ENCODE measurements around the gene FIGLA.

The FIGLA gene

DNA sequence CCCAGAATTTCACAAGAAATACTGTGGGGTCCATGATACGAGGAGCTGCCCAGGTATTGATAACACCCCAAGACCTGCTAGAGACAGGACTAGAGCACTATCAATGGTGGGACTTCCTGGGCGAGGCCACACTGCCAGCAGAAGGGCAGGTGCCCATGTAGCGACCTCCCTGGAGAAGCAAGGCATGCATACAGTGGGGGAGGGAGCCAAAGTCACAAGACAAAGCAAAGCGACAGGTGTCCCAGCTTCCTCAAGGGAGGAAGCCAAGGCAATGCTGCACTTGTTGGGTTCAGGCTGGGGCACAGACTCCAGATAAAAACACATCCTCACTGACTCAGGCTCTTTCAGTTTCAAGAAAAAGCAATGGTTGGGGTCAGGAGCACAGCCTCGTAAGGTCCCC is 37.7 kb upstream of the FIGLA start:
- Histone ChIP-seq H3K36me3 (ENCODE audit: control insufficient read depth, insufficient read depth, low read length) (no peaks in the 10 kb centered on the region), H3K9ac (ENCODE audit: low read length) (no peak overlapping the region), H3K4me3 (ENCODE audit: low read length) (no peak overlapping the region), H3K4me1 (ENCODE audit: control insufficient read depth, insufficient read depth, low read length) (no peaks in the 10 kb centered on the region), H3K9me3 (ENCODE audit: control insufficient read depth, low read length) (no peaks in the 10 kb centered on the region), H3K27me3 (ENCODE audit: control insufficient read depth, insufficient read depth, low read length) (no peaks in the 10 kb centered on the region)

DNA sequence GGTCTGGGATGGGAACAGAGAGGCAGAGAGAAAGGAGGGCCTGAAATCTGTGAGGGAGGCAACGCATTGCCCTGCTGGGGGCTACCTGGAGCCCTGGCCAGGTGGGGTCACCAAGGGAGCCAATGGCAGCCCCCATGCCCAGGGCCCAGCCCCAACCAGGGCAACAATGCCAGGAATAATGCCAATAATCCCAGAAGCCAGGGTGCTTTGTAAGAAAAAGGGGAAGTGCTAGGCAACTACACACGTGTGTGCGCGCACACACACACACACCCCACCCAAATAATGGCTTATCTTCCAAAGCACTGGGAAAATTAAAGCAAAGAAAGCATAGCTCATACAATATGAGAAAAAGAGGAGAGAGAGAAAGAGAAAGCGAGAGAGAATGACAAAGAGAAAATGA is 36.9 kb upstream of the FIGLA start:
- Histone ChIP-seq H3K4me1 (ENCODE audit: control insufficient read depth, insufficient read depth, low read length) (no peaks in the 10 kb centered on the region), H3K36me3 (ENCODE audit: control insufficient read depth, insufficient read depth, low read length) (no peaks in the 10 kb centered on the region), H3K4me3 (ENCODE audit: low read length) (no peak overlapping the region), H3K27me3 (ENCODE audit: control insufficient read depth, insufficient read depth, low read length) (no peaks in the 10 kb centered on the region), H3K9ac (ENCODE audit: low read length) (no peak overlapping the region), H3K9me3 (ENCODE audit: control insufficient read depth, low read length) (no peaks in the 10 kb centered on the region)

DNA sequence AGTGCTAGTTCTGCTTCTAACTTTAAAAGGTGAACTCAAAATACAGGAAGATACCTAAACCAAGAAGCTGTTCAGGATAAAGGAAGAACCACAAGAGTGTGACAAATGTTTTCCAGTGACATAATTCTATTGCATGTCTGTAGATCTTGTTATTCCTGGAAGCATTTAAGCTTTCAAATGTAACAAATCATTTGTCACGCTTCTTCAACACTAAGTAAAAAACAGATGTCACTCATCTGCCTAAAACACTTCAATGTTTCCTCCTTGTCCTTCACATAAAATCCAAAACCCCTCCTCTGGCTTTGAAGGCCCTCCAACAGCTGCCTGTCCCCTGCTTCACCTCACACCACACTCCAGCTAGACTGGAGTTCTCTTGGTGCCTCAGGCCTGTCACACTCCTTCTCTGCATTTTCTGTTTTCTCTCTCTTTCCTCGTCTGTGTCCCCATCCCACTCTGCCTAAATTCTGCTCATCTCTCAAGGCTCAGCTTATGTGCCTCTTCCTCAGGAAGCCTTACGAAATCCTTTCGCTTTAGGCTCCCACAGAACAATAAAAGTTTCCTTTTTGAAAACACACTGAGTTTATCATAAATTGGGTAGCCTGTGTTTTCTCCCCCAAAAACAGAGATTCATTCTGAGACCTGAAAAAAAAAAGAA is 36.4 kb upstream of the FIGLA start:
- Histone ChIP-seq H3K4me3 (ENCODE audit: low read length) (no peak overlapping the region), H3K36me3 (ENCODE audit: control insufficient read depth, insufficient read depth, low read length) (no peaks in the 10 kb centered on the region), H3K4me1 (ENCODE audit: control insufficient read depth, insufficient read depth, low read length) (no peaks in the 10 kb centered on the region), H3K27me3 (ENCODE audit: control insufficient read depth, insufficient read depth, low read length) (no peaks in the 10 kb centered on the region), H3K9me3 (ENCODE audit: control insufficient read depth, low read length) (no peaks in the 10 kb centered on the region), H3K9ac (ENCODE audit: low read length) (no peak overlapping the region)

DNA sequence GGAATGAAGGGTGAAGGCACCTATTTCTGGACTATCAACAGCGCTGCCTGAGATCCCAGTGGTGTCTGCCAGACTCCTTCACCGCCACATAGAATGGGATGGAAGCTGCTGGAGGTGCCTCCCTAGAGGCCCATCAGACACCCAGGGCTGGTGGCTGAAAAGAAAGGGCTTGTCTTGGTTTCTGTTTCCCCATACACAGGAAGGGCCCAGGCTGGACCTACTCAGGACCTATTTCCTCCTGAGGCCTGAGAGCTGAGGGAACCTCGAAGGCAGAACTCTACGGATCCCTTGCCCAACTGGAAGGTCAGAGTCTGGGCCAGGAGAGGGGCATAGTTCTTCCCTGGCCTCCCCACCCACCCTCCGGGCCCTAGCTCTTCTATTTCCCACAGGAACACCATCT is 32.8 kb upstream of the FIGLA start:
- Histone ChIP-seq H3K9ac (ENCODE audit: low read length) (no peak overlapping the region), H3K4me3 (ENCODE audit: low read length) (no peak overlapping the region), H3K9me3 (ENCODE audit: control insufficient read depth, low read length) (no peaks in the 10 kb centered on the region), H3K4me1 (ENCODE audit: control insufficient read depth, insufficient read depth, low read length) (no peaks in the 10 kb centered on the region), H3K27me3 (ENCODE audit: control insufficient read depth, insufficient read depth, low read length) (peaks cover 9% of the 10 kb centered on the region), H3K36me3 (ENCODE audit: control insufficient read depth, insufficient read depth, low read length) (no peaks in the 10 kb centered on the region)

DNA sequence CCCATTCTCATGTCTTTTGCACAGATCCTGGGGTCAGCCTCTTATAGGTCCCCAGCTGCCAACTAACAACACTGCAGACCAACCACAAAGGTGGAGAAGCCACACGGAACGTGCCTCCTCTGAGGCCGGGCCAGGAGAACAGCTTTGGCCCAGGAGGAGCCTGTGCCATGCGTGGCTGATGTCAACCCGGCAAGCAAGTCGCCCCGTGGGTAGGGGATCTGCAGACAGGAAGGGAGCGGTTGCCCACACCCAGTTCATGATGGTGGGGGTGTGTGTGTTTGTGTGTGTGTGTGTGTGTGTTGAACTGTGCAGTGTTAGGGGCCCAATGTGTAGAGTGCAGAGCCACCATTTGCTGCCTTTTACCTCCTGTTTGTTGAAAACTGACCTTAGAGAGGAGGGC is 32.4 kb upstream of the FIGLA start:
- Histone ChIP-seq H3K4me3 (ENCODE audit: low read length) (no peak overlapping the region), H3K27me3 (ENCODE audit: control insufficient read depth, insufficient read depth, low read length) (peaks cover 9% of the 10 kb centered on the region), H3K9me3 (ENCODE audit: control insufficient read depth, low read length) (no peaks in the 10 kb centered on the region), H3K9ac (ENCODE audit: low read length) (no peak overlapping the region), H3K4me1 (ENCODE audit: control insufficient read depth, insufficient read depth, low read length) (no peaks in the 10 kb centered on the region), H3K36me3 (ENCODE audit: control insufficient read depth, insufficient read depth, low read length) (no peaks in the 10 kb centered on the region)

DNA sequence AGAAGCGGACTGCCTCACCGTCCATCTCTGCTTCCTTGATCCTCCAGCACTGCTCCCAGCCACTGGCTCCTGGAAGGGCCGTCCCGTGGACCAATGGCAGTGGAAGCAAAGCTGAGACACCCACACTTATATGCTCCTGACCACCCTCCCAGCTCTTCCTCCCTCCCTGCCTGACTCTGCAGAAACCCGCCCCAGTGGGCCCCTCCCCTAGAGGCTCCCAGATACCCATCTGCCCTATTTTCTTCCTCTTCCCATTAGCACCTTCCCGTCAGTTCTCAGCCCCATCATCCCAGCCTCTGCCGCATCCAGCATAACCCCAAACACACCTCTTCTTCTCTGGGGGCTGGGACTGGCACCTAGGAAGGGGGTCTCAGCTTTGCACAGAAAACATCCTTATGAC is 30.1 kb upstream of the FIGLA start, which contains the start of gene CLEC4F:
CLEC4F (minus strand) TSS at position 101 of the 400 bp plus-strand sequence; CDS start at position 25, 76 bp downstream.
- H3K4me1 ChIP-seq (ENCODE audit: control insufficient read depth, insufficient read depth, low read length), result no peaks in the 10 kb centered on the region
- no peaks in the 10 kb centered on the region for H3K36me3 ChIP-seq (ENCODE audit: control insufficient read depth, insufficient read depth, low read length)
- H3K4me3 ChIP-seq (ENCODE audit: low read length), result no peak within 1 kb of the TSS
- peaks cover 9% of the 10 kb centered on the region for H3K27me3 ChIP-seq (ENCODE audit: control insufficient read depth, insufficient read depth, low read length)
- no peaks in the 10 kb centered on the region for H3K9me3 ChIP-seq (ENCODE audit: control insufficient read depth, low read length)
- H3K9ac ChIP-seq (ENCODE audit: low read length), result no peak within 1 kb of the TSS

DNA sequence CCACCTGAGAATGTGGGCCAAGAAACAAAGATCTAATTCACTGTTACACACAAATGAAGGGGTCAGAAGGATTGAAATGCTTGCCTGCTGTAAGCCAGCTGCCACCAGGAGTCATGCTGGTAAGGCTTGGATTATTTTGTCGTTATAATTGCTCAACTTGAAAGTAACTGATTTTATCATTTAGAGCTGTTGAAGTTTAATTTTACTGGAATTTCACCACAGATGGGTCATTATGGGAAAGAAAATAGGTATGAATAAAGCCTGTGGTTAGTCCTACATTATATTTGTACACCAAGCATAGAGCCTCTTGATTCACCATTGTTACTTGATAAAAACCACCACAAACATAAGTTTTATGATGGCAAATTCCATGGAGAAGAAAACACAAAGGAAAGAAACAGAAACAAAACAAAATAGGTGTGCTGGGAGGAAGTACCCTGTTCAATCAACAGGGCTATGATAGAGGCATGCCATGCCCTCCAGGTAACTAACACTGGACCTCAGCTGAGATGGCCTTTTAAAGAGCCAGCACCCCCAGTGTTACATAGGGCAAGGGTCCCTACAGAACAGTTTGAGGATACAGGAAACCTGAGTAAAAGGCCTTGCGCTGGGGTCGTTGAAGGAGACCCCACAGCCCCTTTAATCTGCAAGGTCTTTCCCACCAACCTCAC is 27.0 kb upstream of the FIGLA start:
- Histone ChIP-seq H3K9ac (ENCODE audit: low read length) (no peak overlapping the region), H3K4me3 (ENCODE audit: low read length) (no peak overlapping the region), H3K27me3 (ENCODE audit: control insufficient read depth, insufficient read depth, low read length) (peaks cover 9% of the 10 kb centered on the region), H3K36me3 (ENCODE audit: control insufficient read depth, insufficient read depth, low read length) (no peaks in the 10 kb centered on the region), H3K4me1 (ENCODE audit: control insufficient read depth, insufficient read depth, low read length) (no peaks in the 10 kb centered on the region), H3K9me3 (ENCODE audit: control insufficient read depth, low read length) (no peaks in the 10 kb centered on the region)

DNA sequence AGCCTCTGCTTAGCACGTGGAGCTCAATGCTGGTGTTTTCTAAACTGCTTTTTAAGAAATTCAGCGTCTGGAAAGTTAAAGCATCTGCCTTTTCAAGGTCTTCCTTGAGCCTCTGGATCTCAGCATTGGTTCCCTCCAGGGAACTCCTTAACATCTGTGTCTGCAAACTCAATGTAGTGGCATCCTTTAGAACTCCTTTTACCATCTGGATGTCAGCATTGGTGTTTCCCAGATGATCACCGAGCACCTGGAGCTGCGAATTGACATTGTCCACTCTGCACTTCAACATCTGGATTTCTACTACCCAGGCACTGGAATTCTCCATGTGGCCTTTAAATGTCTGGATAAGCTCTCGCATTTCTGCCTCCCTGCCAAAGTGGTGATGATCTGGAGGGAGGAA is 26.3 kb upstream of the FIGLA start:
- Histone ChIP-seq H3K27me3 (ENCODE audit: control insufficient read depth, insufficient read depth, low read length) (peaks cover 9% of the 10 kb centered on the region), H3K36me3 (ENCODE audit: control insufficient read depth, insufficient read depth, low read length) (no peaks in the 10 kb centered on the region), H3K9me3 (ENCODE audit: control insufficient read depth, low read length) (no peaks in the 10 kb centered on the region), H3K4me3 (ENCODE audit: low read length) (no peak overlapping the region), H3K4me1 (ENCODE audit: control insufficient read depth, insufficient read depth, low read length) (no peaks in the 10 kb centered on the region), H3K9ac (ENCODE audit: low read length) (no peak overlapping the region)

DNA sequence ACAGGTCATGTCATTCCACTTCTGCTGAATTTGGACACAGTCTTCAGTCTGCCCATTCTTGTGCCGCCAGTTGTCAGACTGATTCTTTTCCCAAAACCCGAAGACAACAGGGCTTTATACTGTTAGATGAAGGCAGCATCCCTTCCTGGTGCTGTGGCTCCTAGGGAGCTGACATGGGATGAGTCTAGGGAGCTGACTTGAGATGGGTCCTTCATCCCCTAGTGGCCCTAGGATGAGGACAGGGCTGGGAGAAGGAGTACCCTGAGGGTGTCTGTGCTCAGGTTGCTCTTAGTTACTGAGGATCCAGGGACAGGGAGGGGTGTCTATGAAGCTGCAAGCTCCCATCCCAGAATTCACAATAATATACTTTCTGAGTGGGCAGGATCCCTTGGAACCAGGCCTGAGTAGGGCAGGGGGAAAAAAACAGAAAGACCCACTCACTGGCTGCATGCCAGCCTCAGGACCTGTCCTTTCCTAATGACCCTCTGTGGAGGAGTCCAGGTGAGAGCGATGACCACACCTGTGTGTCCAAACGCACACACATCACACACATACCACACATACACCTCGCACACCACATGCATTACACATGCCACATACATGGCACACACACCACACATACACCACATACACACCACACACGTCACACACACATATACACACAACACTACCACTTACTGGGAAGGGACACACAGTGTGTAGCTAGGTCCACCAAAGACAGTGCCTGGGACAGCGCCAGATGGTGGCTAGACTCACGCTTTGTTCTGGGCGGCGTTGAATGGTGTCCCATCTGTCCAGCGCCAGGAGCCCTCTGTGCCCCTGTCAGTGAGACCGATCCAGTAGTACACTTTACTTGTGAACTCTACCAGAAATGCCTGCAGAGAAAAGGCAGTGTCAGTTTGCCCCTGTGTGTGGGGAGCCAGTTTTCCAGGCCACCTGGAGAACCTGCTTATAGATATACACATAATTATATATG is 18.8 kb upstream of the FIGLA start:
- H3K9ac ChIP-seq (ENCODE audit: low read length), result no peak overlapping the region
- H3K27me3 ChIP-seq (ENCODE audit: control insufficient read depth, insufficient read depth, low read length), result peaks cover 3% of the 10 kb centered on the region
- H3K4me3 ChIP-seq (ENCODE audit: low read length), result no peak overlapping the region
- H3K9me3 ChIP-seq (ENCODE audit: control insufficient read depth, low read length), result no peaks in the 10 kb centered on the region
- no peaks in the 10 kb centered on the region for H3K36me3 ChIP-seq (ENCODE audit: control insufficient read depth, insufficient read depth, low read length)
- no peaks in the 10 kb centered on the region for H3K4me1 ChIP-seq (ENCODE audit: control insufficient read depth, insufficient read depth, low read length)

DNA sequence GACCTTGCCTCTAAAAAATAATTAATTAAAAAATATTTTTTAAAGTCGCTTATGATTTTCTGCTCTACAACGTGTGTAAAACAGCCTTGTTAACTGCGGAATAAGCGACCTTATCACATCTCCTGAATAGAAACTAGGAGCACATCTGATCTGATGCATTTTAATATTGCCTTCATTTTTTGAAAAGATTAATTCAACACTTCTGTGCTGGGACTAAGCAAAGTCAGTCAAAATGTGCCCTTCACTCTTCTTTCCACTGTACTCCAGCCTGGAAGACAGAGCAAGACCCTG is 17.3 kb upstream of the FIGLA start:
- H3K4me3 ChIP-seq (ENCODE audit: low read length), result no peak overlapping the region
- H3K9me3 ChIP-seq (ENCODE audit: control insufficient read depth, low read length), result no peaks in the 10 kb centered on the region
- no peaks in the 10 kb centered on the region for H3K36me3 ChIP-seq (ENCODE audit: control insufficient read depth, insufficient read depth, low read length)
- peaks cover 3% of the 10 kb centered on the region for H3K27me3 ChIP-seq (ENCODE audit: control insufficient read depth, insufficient read depth, low read length)
- H3K4me1 ChIP-seq (ENCODE audit: control insufficient read depth, insufficient read depth, low read length), result no peaks in the 10 kb centered on the region
- no peak overlapping the region for H3K9ac ChIP-seq (ENCODE audit: low read length)

DNA sequence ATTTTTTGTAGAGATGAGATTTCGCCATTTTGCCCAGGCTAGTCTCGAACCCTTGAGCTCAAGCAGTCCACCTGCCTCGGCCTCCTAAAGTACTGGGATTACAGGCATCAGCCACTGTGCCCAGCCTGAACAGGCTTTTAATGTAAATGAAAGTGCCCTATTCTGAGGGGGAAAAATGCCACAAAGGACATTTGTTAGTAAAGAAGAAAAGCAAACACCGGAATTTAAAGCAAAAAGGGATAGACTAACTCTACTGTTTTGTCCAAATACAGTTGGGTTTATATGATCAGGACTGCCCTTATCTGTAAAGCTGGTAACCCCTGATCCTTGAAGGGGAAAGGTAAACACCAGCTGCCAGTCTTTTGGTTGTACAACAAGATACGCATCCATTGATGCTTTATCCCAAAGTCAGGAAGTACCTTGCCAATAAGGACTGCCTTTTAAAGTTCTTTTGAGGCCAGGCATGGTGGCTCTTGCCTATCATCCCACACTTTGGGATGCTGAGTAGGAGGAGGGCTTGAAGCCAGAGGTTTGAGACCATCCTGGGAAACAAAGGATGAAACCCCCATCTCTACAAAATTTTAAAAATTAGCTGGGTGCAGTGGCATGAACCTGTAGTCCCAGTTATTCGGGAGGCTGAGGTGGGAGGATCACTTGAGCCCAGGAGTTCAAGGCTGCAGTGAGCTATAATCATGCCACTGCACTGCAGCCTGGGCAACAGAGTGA is 16.8 kb upstream of the FIGLA start:
- Histone ChIP-seq H3K9ac (ENCODE audit: low read length) (no peak overlapping the region), H3K4me3 (ENCODE audit: low read length) (no peak overlapping the region), H3K4me1 (ENCODE audit: control insufficient read depth, insufficient read depth, low read length) (no peaks in the 10 kb centered on the region), H3K27me3 (ENCODE audit: control insufficient read depth, insufficient read depth, low read length) (peaks cover 3% of the 10 kb centered on the region), H3K9me3 (ENCODE audit: control insufficient read depth, low read length) (no peaks in the 10 kb centered on the region), H3K36me3 (ENCODE audit: control insufficient read depth, insufficient read depth, low read length) (no peaks in the 10 kb centered on the region)

All from mucosa of stomach (tissue), 1 donor.